GM12874 (cell line): ENCODE results near the gene SRP68.

Experiments used
- TF ChIP-seq, protein P1 (sequence below): IDR thresholded peaks from 2 replicates; pipeline ENCODE4 v1.5.1; 2011; ENCODE audit warnings: low read depth, mild to moderate bottlenecking, control low read depth, low read length, moderate library complexity; ENCODE audit not compliant: insufficient read depth

The SRP68 gene

DNA sequence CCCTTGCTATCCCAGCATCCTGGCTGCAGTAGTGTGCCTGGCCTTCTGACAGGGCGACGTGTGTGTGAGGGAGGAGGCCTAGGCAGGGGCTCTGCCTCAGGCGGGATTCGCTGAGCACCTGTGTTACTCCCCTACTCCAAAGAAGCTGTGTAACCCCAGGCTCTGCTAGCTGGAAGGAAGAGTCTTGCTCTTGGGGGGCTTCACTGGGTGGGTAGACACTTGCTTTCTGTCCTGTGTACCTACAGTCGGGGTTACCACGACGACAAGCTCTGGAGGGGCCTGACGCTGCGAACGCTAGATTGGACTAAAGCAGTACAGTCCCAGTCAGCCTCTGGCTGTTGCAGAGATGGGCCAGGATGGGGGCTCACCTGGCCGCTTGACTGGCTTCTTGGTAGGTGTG is 21.7 kb upstream of the SRP68 start:
- TF ChIP-seq, protein P1, sequence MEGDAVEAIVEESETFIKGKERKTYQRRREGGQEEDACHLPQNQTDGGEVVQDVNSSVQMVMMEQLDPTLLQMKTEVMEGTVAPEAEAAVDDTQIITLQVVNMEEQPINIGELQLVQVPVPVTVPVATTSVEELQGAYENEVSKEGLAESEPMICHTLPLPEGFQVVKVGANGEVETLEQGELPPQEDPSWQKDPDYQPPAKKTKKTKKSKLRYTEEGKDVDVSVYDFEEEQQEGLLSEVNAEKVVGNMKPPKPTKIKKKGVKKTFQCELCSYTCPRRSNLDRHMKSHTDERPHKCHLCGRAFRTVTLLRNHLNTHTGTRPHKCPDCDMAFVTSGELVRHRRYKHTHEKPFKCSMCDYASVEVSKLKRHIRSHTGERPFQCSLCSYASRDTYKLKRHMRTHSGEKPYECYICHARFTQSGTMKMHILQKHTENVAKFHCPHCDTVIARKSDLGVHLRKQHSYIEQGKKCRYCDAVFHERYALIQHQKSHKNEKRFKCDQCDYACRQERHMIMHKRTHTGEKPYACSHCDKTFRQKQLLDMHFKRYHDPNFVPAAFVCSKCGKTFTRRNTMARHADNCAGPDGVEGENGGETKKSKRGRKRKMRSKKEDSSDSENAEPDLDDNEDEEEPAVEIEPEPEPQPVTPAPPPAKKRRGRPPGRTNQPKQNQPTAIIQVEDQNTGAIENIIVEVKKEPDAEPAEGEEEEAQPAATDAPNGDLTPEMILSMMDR, result no peak

DNA sequence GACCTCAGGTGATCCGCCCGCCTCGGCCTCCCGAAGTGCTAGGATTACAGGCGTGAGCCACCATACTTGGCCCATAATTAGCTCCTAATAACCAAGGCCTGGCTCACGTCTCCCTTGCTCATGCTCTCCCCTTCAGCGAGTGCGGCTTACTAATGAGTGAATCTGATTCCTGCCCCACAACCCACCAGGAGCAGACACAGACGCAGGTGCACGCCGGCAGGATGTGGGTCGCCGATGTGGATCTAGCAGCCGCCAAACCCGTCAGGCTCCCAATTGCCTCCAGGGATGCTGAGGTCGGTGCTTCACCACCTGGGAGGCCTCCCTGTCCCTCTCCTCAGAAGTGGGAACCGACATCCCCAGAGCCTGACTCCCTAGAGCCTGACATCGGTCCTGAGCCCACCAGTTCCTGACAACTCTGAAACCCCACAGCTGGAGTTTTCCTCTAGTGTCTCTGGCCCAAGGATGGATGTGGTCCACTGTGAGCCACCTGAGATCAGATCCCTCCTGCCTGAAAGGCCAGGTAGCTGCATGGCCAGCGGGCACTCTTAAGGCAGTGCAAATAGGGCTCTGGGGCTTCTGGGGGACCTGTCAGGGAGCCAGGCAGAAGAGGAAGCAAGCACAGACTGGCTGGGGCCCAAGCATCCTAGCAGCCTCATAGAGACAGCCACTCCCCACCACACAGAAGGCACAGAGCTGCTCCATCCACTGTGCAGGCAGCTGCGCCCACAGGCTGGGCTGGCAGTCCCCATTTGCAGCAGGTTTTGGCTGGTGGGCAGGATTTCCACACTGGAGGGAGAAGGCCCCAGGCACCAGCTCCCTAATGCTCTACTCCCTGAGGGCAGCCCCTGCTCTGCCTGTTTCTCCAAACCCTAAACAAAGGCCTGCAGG is 20.5 kb upstream of the SRP68 start:
- TF ChIP-seq, protein P1, result no peak

DNA sequence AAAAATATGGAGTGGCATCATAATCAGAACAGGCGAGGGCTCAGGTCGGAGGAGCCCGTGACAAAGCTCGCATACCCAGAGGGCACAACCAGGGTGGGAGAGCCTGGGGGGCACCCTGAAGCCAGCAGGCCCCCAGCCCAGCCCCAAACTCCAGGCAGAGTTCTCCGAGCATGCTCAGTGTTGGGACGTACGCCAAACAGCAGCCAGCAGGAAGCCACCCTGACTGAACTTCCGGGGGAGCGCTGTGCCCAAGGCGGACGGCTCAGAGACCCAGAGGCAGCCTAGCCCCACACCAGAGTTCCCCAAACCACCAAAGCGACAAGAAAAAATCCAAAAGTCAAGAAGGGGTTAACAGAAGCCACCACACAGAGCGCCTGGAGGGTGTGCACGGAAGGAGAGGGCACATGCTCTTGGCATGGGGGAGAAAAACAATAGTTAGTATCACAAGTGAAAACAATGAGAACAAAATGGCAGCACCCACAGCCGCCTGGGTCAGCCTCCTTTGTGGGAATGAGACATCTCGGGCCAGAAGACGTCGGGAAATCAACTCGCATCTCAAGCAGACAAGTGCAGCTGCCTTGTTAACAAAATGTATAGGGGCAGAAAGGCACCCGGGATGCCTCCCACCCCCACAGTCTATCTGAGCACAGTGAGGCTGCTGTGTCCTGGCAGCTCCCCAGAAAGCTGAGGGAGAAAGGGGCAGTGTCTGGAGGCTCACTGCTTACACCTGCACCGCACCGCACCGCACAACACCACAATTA is 19.4 kb upstream of the SRP68 start:
- TF ChIP-seq, protein P1, result no peak

DNA sequence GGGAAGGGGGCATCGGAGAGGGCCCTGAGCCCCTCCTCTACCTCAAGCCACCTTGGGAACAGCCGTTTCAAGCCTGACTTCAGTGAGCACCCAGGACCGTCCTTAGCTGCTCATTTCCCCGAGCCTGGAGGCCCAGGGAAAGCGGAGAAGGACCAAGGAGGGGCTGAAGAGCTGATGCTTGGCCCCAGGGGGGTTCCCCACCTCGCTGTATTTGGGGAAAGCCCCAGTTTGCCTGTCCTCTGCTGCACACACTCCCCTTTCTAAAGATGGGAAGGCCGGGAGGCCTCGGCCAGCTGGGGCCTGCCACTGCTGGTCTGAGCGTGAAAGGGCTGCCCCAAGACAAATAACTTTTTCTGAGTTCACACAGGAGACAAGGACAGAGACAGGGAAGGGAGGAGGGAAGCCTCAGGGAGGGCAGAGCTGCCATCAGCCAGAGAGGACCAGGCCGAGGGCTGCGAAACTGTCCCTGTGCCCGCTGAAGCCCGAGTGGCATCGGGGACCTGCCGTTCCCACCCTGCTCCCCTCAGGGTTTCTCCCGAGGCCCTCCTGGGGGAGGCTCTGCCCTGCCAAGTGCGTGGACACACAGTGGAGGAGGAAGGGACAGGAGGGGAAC is 18.3 kb upstream of the SRP68 start:
- TF ChIP-seq, protein P1, result no peak

DNA sequence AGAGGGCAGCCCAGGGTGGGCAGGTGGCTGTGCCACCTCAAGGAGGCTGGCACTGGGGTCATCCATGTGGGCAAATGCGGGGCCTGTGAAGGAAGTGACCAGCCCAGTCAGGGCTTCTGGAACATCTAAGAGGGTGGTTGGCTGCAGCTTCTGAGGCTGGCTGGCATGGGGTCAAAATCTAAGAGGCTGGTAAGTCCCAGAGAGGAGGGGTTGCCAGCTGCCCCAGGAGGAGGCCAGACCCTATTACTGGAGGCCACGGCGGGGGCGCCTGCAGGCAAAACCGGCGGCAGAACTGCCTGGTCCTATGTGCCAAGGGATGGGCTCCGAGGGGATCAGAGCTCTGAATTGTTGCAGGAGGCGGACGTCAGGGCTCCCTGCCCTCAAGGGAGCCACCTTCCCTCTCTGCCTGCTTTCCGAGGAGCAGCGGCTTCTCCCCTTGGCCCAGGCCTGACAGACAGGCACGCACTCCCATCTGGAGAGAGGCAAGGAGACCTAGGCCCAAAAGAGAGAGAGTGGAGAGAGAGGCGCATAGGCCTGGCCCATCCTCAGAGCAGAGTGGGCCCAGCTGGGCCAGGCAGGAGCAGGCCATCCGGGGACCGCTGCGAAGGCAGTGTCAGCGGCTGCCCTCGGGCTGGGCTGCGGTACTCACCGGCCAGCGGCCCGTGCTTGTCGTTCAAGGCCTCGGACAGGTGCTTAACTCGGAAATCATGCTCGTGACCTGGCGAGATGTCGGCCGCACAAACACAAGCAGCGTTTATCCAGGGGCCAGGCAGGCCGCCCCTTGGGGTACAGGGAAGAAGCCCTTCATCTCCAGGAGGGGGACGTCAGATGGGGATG is 17.6 kb upstream of the SRP68 start:
- TF ChIP-seq, protein P1, result no peak

DNA sequence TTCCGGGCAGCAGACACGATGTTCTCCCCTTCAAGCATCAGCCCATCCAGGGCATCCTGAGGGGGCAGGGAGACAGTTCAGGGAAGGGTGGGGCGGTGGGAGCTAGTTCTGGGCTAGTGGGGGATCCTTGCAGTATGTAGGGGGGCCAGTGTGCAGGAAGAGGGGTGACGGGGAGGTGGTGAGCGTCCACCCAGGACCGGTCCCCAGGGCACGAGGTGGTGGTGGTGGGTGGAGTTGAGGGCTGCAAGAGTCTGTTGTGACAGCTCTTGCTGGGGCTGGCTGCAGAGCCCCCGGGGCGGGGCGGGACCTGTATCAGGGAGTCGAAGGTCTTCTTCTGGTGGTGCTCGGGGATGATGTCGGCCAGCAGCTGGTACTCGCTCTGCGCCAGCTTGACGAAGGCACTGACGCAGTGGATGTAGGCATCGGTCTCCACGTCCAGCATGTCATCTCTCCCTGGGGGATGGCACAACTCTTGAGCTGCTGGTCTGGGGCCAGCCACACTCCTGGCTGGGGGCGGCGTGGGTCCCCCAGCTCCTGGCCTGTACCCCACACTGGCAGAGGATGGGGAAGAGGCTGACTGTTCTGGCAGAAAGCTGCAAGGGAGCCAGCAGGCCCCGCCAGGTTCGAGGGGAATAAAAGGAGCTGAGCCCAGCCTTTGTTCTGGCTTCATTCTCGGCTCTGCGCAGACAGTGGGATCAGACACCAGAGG is 16.7 kb upstream of the SRP68 start:
- TF ChIP-seq, protein P1, result no peak
